Progenitor cell of endocrine pancreas (in vitro differentiated cells): Measurements from ENCODE around the gene SOS1. TPM values are rescaled to one million over a fixed set of nuclear protein-coding genes. Genes with fewer than 3 reads are reported as not detected.

ENCODE experiments used
- DNase-seq: peaks from one replicate; pipeline ENCODE4 v3.0.0; 2021; ENCODE audit warnings: low spot score; ENCODE audit not compliant: unreplicated experiment
- H3K27ac Mint-ChIP-seq: 2 replicates; pipeline ENCODE4 v1.8.0; 2021; ENCODE audit warnings: mild to moderate bottlenecking, moderate library complexity, mixed read lengths
- H3K27me3 Mint-ChIP-seq: 2 replicates; pipeline ENCODE4 v1.8.0; 2021; ENCODE audit warnings: mixed read lengths
- H3K36me3 Mint-ChIP-seq: 2 replicates; pipeline ENCODE4 v1.8.0; 2022; ENCODE audit warnings: mixed read lengths; ENCODE audit not compliant: insufficient read depth
- H3K4me1 Mint-ChIP-seq: 2 replicates; pipeline ENCODE4 v1.8.0; 2021; ENCODE audit warnings: low read depth, mixed read lengths
- H3K4me3 Mint-ChIP-seq: 2 replicates; pipeline ENCODE4 v1.8.0; 2021; ENCODE audit warnings: low read depth, mild to moderate bottlenecking, moderate library complexity, mixed read lengths
- H3K9me3 Mint-ChIP-seq: 2 replicates; pipeline ENCODE4 v1.8.0; 2021; ENCODE audit warnings: low read depth, mixed read lengths
- CTCF ChIP-seq: fragments of 200-600 bp; sonication (generic); IDR thresholded peaks from one replicate; pipeline ENCODE4 v1.5.0; 2021; ENCODE audit warnings: antibody characterized with exemption, mild to moderate bottlenecking; ENCODE audit not compliant: unreplicated experiment
- total RNA-seq: library from RNA; stranded (reverse); gene quantifications from 2 replicates; pipeline ENCODE4 v1.2.1, GENCODE V29; 2021

SOS1 gene
- total RNA-seq, 1 donor from 2014 or later: 77.0 TPM

GRCh38 chr2:39099310-39099869 is 21.5 kb downstream of the SOS1 start:
- no peaks in the 10 kb centered on the region for H3K27me3 Mint-ChIP-seq
- TF ChIP-seq CTCF: no peak
- H3K4me3 Mint-ChIP-seq: no peak overlapping the region
- no peak for DNase-seq
- H3K36me3 Mint-ChIP-seq: peaks cover 5% of the 10 kb centered on the region
- H3K9me3 Mint-ChIP-seq: no peaks in the 10 kb centered on the region
- peaks cover 10% of the 10 kb centered on the region for H3K4me1 Mint-ChIP-seq
- H3K27ac Mint-ChIP-seq: peak overlapping the region; percentile 45

- H3K4me1 Mint-ChIP-seq: peaks cover 15% of the 10 kb centered on the region
- DNase-seq: no peak
- no peak for TF ChIP-seq CTCF
- no peaks in the 10 kb centered on the region for H3K27me3 Mint-ChIP-seq
- peaks cover 10% of the 10 kb centered on the region for H3K9me3 Mint-ChIP-seq
- H3K36me3 Mint-ChIP-seq: peaks cover 14% of the 10 kb centered on the region
- peak overlapping the region; percentile 77 for H3K27ac Mint-ChIP-seq
- H3K4me3 Mint-ChIP-seq: no peak overlapping the region
Measured at GRCh38 chr2:39095624-39096023, 25.2 kb downstream of the SOS1 start.

- Mint-ChIP-seq H3K4me1 (peaks cover 14% of the 10 kb centered on the region), H3K4me3 (no peak overlapping the region), H3K36me3 (peaks cover 15% of the 10 kb centered on the region), H3K27me3 (no peaks in the 10 kb centered on the region), H3K27ac (peak overlapping the region; percentile 32), H3K9me3 (peaks cover 10% of the 10 kb centered on the region)
- no peak for DNase-seq
- no peak for TF ChIP-seq CTCF
Measured at GRCh38 chr2:39094717-39095363, 26.0 kb downstream of the SOS1 start.

- Mint-ChIP-seq H3K36me3 (peaks cover 20% of the 10 kb centered on the region), H3K4me1 (peaks cover 8% of the 10 kb centered on the region), H3K9me3 (peaks cover 12% of the 10 kb centered on the region), H3K4me3 (no peak overlapping the region), H3K27ac (peak overlapping the region; percentile 38), H3K27me3 (no peaks in the 10 kb centered on the region)
- DNase-seq: no peak
- TF ChIP-seq CTCF: no peak
Measured at GRCh38 chr2:39093218-39093898, 27.5 kb downstream of the SOS1 start.

- H3K27me3 Mint-ChIP-seq: no peaks in the 10 kb centered on the region
- no peak for DNase-seq
- H3K27ac Mint-ChIP-seq: peak overlapping the region; percentile 49
Measured at GRCh38 chr2:39091543-39091942, 29.3 kb downstream of the SOS1 start.

More at GRCh38 chr2:39091543-39091942, 29.3 kb downstream of the SOS1 start:
- no peak for TF ChIP-seq CTCF
- Mint-ChIP-seq H3K36me3 (peaks cover 24% of the 10 kb centered on the region), H3K4me3 (no peak overlapping the region), H3K9me3 (peaks cover 15% of the 10 kb centered on the region), H3K4me1 (peaks cover 8% of the 10 kb centered on the region)
